ENCODE results near the gene RHBDF2. TPM values are rescaled to one million over a fixed set of nuclear protein-coding genes. Genes with fewer than 3 reads are reported as not detected.
"Not testable (repeated sequence)": the region's sequence is repeated elsewhere in the genome, so short reads cannot be mapped to it uniquely, and the experiment has no call there.

The RHBDF2 gene
- total and polyA plus RNA-seq, 8 donors: 7.5 to 61.7 (median 11.0) TPM

GRCh38 chr17:76535788-76536510 is 34.7 kb upstream of the RHBDF2 start:
- Histone ChIP-seq H3K27me3 (peaks cover 10 to 49% of the 10 kb centered on the region in 2 donors), H3K36me3 (no peaks in the 10 kb centered on the region), H3K4me1 (peaks cover 14 to 37% of the 10 kb centered on the region in 2 donors), H3K9me3 (no peaks in the 10 kb centered on the region), H3K4me3 (no peak overlapping the region), H3K27ac (no peak overlapping the region)
- ATAC-seq: no peak
- peak in 1 of 4 donors; percentile 73 for DNase-seq
- intact Hi-C loops (cut with DNase I): no loop called here
- TF ChIP-seq, protein P1, sequence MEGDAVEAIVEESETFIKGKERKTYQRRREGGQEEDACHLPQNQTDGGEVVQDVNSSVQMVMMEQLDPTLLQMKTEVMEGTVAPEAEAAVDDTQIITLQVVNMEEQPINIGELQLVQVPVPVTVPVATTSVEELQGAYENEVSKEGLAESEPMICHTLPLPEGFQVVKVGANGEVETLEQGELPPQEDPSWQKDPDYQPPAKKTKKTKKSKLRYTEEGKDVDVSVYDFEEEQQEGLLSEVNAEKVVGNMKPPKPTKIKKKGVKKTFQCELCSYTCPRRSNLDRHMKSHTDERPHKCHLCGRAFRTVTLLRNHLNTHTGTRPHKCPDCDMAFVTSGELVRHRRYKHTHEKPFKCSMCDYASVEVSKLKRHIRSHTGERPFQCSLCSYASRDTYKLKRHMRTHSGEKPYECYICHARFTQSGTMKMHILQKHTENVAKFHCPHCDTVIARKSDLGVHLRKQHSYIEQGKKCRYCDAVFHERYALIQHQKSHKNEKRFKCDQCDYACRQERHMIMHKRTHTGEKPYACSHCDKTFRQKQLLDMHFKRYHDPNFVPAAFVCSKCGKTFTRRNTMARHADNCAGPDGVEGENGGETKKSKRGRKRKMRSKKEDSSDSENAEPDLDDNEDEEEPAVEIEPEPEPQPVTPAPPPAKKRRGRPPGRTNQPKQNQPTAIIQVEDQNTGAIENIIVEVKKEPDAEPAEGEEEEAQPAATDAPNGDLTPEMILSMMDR (IDR thresholded peaks at IDR 0.05): no peak

DNA sequence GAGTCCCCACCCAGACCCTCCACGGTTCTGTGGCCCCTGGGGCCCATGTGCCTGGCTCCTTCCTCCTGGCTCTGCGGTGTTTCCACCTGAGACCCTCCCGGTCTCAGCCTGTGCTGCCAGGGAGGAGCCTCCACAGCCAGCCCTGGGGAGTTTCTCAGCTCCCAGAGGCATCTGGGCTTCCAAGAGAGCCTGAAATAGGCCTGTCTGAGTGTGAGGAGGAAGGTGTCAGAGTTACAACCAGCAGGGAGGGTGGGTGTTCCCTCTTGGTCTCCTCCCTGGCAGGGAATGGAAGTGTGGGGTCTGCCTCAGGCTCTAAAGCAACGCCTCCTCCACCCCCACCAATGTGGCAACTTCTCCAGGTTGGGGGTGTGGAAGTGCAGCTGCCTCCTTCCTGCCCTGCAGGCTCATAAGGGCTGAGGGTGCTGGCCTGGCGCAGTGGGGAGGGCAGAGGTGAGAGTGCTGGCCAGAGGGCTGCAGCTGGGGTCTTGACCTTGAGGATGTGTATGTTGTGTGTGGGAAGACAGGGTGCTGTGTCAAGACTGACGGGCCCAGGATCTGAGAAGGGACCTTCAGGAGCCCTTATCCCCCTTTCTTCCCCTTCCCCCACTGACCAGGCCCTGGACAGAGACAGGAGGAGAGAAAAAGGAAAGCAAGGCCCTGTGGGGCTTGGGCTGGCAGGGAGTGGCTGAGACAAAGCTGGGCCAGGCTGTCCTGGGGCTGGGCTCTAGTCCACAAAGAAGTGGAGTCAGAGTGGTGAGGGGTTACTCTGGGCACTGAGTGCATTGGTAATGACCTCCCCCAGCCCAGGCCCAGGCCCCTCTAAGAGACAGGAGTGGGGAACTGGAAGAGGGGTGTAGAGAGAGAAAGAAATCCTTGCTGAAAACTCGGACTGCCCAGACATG is 33.9 kb upstream of the RHBDF2 start:
- H3K36me3 ChIP-seq: no peaks in the 10 kb centered on the region
- DNase-seq: peak in 1 of 4 donors; percentile 45
- ATAC-seq: no peak
- no peaks in the 10 kb centered on the region for H3K9me3 ChIP-seq
- peaks cover 10 to 42% of the 10 kb centered on the region in 2 donors for H3K27me3 ChIP-seq
- TF ChIP-seq, protein P1 (IDR thresholded peaks at IDR 0.05): no peak
- intact Hi-C loops (cut with DNase I): no loop called here
- H3K27ac ChIP-seq: no peak overlapping the region
- no peak overlapping the region for H3K4me3 ChIP-seq
- peaks cover 16 to 37% of the 10 kb centered on the region in 2 donors for H3K4me1 ChIP-seq

GRCh38 chr17:76533640-76534359 is 32.6 kb upstream of the RHBDF2 start:
- ATAC-seq; H3K4me3 ChIP-seq; H3K9me3 ChIP-seq; H3K36me3 ChIP-seq; intact Hi-C loops (cut with DNase I); H3K27ac ChIP-seq: not testable (repeated sequence)
- peak in 1 of 4 donors; percentile 37 for DNase-seq
- H3K27me3 ChIP-seq: peaks cover 10 to 29% of the 10 kb centered on the region in 2 donors
- peaks cover 27 to 39% of the 10 kb centered on the region in 2 donors for H3K4me1 ChIP-seq

- ATAC-seq (no peak), DNase-seq (no peak)
- TF ChIP-seq, protein P1 (IDR thresholded peaks at IDR 0.05): no peak
- Histone ChIP-seq H3K4me1 (peaks cover 37 to 43% of the 10 kb centered on the region in 2 donors), H3K27me3 (peaks cover 0 to 14% of the 10 kb centered on the region in 2 donors), H3K36me3 (no peaks in the 10 kb centered on the region), H3K27ac (peak overlapping the region in 1 of 2 donors; percentile 80), H3K4me3 (no peak overlapping the region), H3K9me3 (no peaks in the 10 kb centered on the region)
- intact Hi-C loops (cut with DNase I): no loop called here
Measured at GRCh38 chr17:76532072-76532651, 30.9 kb upstream of the RHBDF2 start.

- TF ChIP-seq, protein P1 (IDR thresholded peaks at IDR 0.05): no peak
- intact Hi-C loops (cut with DNase I): no loop called here
- Histone ChIP-seq H3K4me3 (no peak overlapping the region), H3K9me3 (no peaks in the 10 kb centered on the region), H3K4me1 (peaks cover 37 to 46% of the 10 kb centered on the region in 2 donors), H3K27ac (peak overlapping the region in 1 of 2 donors; percentile 80), H3K36me3 (no peaks in the 10 kb centered on the region), H3K27me3 (peaks cover 0 to 8% of the 10 kb centered on the region in 2 donors)
- no peak for DNase-seq
- no peak for ATAC-seq
Measured at GRCh38 chr17:76531486-76532038, 30.3 kb upstream of the RHBDF2 start.
